Testis (tissue), 3 donors: Measurements from ENCODE around the gene SKA3. TPM values are rescaled to one million over a fixed set of nuclear protein-coding genes. Genes with fewer than 3 reads are reported as not detected.

ENCODE experiments used
- DNase-seq: peaks from one replicate; pipeline ENCODE4 v3.0.0-alpha.2; 2019
- H3K27ac ChIP-seq, 2 donors: fragments of 200-600 bp; sonication (generic); one replicate each; pipeline ENCODE4 v1.5.1; 2019
- H3K27me3 ChIP-seq: fragments of 200-600 bp; sonication (generic); one replicate; pipeline ENCODE4 v1.5.1; 2019
- H3K36me3 ChIP-seq: fragments of 200-600 bp; sonication (generic); one replicate; pipeline ENCODE4 v1.5.1; 2017; ENCODE audit warnings: low read depth; ENCODE audit errors: missing control alignments
- H3K4me1 ChIP-seq: fragments of 200-600 bp; sonication (generic); one replicate; pipeline ENCODE4 v1.5.1; 2019
- H3K4me3 ChIP-seq, 2 donors: fragments of 200-600 bp; sonication (generic); one replicate each; pipeline ENCODE4 v1.5.1; 2017 to 2019
- H3K9me3 ChIP-seq: fragments of 200-600 bp; sonication (generic); one replicate; pipeline ENCODE4 v1.5.1; 2017
- CTCF ChIP-seq, 3 experiments: fragments of 450-650 bp in 2 of 3; fragments of 200-600 bp in 1 of 3; sonication (generic) in 1 of 3; IDR thresholded peaks; one replicate each; pipeline ENCODE4 v1.5.1; 2016 to 2019; ENCODE audit warnings: antibody characterized with exemption in 3 of 3, mild to moderate bottlenecking in 2 of 3, moderate library complexity in 1 of 3
- POLR2A ChIP-seq: fragments of 450-650 bp; IDR thresholded peaks from one replicate; pipeline ENCODE4 v1.6.1; 2017; ENCODE audit warnings: antibody characterized with exemption, mild to moderate bottlenecking, moderate library complexity
- WGBS, 2 donors: methylation state at CpG; one replicate each; pipeline ENCODE4 v1.1.5; 2018; 5-methylcytosine and 5-hydroxymethylcytosine counted together
- intact Hi-C: fragments of 100-400 bp; cut with DNase I; formaldehyde crosslinking; loops from one replicate; pipeline ENCODE4 v1.15.1; 2023; ENCODE audit warnings: low total_unique reads
- polyA plus RNA-seq: library from polyadenylated mRNA; stranded (reverse); fragments of 350-450 nt; fragmentation: Illumina TruSeq; extraction: RNeasy Lipid Tissue Mini Kit (QIAGEN cat#74804); gene quantifications from one replicate; pipeline ENCODE4 v1.2.3, GENCODE V29; 2014; ENCODE audit warnings: low read depth, low replicate concordance; ENCODE audit not compliant: insufficient read depth
- small RNA-seq, 2 donors: library from RNA; depleted of rRNA; stranded (forward); fragments of <200 nt; gene quantifications; one replicate each; pipeline ENCODE3, GENCODE V24; 2016
- total RNA-seq, 2 donors: library from RNA; depleted of rRNA; stranded (reverse); fragments of >200 nt; gene quantifications; one replicate each; pipeline ENCODE4 v1.2.3, GENCODE V29; 2016

Gene SKA3
- total and polyA plus RNA-seq, 3 donors from 2014 or later, result 8.1 to 11.7 (median 8.7) TPM

- intact Hi-C loops, result no loop called here
- TF ChIP-seq CTCF (IDR thresholded peaks at IDR 0.05), result no peak
- no peak for TF ChIP-seq POLR2A
- no peaks in the 10 kb centered on the region for H3K36me3 ChIP-seq
- no peak for DNase-seq
- no peak overlapping the region for H3K27ac ChIP-seq
- no peaks in the 10 kb centered on the region for H3K4me1 ChIP-seq
- H3K27me3 ChIP-seq, result no peaks in the 10 kb centered on the region
- peak overlapping the region in 1 of 2 donors; percentile 51 for H3K4me3 ChIP-seq
- no peaks in the 10 kb centered on the region for H3K9me3 ChIP-seq
- WGBS, 2 donors, result 65 to 68% methylated on average over 23 to 37 of the region's 37 CpGs
These were observed 71.9 kb downstream of the SKA3 start for GRCh38 chr13:21104199-21105019.

Small RNA genes within 50 kb of the gene (small RNA-seq; reads per million reads assigned to genes)
- gene AL158032.1 (0 reads per million in 2 donors), gene RF00086 (0 reads per million in 2 donors), gene RF02116 (0 reads per million in 2 donors)

Other genes with a start within 250 kb of the SKA3 start
- gene LATS2, start 115.0 kb downstream of the SKA3 start, total RNA-seq, result 10 to 100 TPM; 36.5 to 40.2 TPM
- gene LATS2, start 115.0 kb downstream of the SKA3 start, polyA plus RNA-seq, result 35.6 TPM
- 10 to 100 TPM; 91.6 to 93.7 TPM for gene SAP18, start 36.4 kb downstream of the SKA3 start, total RNA-seq
- gene SAP18, start 36.4 kb downstream of the SKA3 start, polyA plus RNA-seq, result 363 TPM
- gene MRPL57, start 106 bp upstream of the SKA3 start, total RNA-seq, result 10 to 100 TPM; 36.8 to 41.2 TPM
- 18.9 TPM for gene MRPL57, start 106 bp upstream of the SKA3 start, polyA plus RNA-seq